GM19023 (cell line): ENCODE measurements around the gene TMEM47.

Experiments used
- ATAC-seq: cut with Tn5 transposase; IDR thresholded peaks from one replicate; pipeline ENCODE4 v1.9.1; 2021; ENCODE audit warnings: mild to moderate bottlenecking, moderate library complexity; ENCODE audit not compliant: unreplicated experiment

The TMEM47 gene

DNA sequence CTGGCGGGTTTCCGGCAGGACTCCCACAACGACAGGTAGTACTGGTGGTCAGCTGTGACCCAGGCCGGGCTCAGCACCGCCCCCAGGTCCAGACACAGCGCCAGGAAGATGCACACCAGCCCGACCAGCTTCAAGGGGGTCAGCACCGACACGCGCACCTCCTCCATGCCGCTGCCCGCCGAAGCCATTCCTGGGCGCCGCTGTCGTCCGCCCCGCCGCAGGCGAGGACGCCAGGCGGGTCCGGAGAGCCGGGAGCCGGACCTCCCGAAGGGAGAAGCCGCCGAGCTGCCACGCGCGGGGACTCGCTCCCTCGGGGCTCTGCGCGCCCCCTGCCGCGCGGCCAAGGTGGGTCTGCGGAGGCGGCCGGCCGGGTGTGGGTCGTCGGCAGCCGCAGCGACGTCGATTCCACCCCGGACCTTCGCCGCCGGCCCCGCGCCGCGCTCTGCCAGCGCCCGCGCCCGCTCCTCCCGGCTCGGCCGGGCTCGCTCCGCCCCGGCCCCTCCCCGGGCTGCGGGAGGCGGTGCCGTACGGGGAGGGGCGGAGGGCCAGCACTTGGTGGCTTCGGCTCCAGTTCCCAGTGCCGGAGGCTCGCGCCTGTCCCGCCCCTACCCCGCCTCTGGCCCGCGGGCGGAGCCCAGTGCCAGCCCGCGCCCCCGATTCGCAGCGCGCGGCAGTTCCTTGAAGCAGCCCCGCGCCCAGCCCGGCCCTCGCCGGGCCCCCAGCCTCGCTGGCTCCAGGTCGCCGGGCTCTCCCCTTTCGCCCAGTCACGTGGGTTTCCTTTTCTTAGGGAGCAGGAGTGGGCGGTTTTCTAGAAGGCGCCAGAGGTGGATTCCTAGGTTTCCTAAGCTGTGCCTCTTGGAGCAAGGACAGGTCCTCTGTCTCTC lies at the start of gene TMEM47:
Gene TMEM47, minus strand, starts transcription at position 444 of the 884 bp plus-strand sequence. Its CDS starts 256 bp downstream, at position 188.
- ATAC-seq = no peak

DNA sequence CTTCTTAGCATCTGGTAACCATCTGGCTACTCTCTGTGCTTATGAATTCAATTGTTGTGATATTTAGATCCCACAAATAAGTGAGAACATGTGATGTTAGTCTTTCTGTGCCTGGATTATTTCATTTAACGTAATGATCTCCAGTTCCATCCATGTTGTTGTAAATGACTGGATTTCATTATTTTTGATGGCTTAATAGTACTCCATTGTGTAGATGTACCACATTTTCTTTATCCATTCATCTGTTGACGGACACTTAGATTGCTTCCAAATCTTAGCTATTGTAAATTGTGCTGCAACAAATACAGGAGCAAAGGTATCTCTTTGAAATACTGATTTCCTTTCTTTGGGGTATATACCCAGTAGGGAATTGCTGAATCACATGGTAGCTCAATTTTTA lies 30.0 kb upstream of the TMEM47 start:
- ATAC-seq = no peak

DNA sequence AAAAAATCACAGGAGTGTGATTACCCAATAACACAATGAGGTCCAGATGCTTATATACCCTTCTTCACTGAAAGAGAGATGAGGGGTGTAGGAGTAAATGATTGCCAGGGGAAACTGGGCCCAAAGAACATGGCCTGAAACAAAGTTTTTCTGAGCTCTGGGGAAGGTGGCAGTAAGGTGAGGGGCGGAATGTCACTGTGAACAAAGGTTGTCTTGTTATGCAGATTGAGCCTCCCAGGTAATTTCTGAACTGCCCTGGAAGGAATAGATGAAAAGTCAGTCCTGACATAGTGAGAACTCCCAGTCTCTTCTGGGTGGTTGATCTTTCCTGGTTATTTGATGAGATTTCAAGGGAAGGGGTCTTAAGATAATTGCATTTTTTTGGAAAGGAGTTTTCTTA lies 2.5 kb upstream of the TMEM47 start:
- no peak for ATAC-seq

DNA sequence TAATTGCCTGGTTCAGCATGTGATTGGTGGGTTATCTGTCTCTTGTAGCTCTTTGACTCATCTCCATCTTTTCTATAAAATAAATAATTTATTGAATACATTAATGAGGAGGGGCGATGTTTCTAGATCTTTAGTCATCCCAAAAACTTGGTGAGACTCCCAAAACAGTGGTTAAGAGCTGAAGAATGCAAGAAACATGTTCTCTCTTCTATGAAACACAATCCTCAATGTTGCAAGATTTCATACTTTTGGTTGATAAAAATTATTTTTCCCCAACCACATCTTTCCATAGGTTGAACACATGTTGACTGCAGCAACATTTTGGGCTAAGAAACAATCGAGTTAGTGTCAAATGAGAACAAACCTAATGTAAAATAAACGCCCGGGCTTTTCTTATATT lies 1.2 kb upstream of the TMEM47 start:
- ATAC-seq = no peak

DNA sequence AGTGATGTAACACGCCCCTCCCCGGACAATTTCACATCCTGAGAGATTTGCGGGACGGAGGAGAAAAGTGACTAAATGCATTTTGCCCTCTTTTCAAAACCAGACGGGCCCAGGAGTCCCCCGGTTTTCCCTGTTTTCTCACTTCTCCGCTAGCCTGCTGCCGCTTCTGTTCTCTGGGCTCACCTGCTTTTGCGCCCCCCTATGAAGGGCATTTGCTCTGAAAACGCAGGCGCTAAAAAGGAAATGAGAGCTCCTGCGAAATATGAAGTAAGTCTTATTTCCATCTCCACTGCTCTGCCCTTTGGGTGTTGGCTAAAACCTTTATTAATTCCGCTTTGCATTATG lies 613 bp upstream of the TMEM47 start:
- ATAC-seq = no peak

DNA sequence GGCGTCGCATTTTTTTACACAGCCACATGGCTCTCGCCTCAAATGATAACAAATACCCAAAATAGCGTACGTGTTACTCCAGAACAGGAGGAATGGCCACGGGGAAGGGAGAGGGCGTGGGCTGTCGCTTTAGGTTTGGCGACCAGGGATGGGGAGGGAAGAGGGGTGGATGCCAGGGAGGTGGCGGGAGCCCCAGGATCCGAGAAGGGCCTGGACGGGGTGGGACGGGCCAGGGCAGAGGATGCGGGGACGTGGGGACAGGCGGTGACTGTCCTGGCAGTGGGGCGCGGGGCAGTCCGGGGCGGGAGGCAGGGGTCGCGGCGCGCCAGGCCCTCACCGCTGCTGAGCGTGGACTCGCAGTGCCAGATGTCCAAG lies 631 bp downstream of the TMEM47 start:
- ATAC-seq = no peak

DNA sequence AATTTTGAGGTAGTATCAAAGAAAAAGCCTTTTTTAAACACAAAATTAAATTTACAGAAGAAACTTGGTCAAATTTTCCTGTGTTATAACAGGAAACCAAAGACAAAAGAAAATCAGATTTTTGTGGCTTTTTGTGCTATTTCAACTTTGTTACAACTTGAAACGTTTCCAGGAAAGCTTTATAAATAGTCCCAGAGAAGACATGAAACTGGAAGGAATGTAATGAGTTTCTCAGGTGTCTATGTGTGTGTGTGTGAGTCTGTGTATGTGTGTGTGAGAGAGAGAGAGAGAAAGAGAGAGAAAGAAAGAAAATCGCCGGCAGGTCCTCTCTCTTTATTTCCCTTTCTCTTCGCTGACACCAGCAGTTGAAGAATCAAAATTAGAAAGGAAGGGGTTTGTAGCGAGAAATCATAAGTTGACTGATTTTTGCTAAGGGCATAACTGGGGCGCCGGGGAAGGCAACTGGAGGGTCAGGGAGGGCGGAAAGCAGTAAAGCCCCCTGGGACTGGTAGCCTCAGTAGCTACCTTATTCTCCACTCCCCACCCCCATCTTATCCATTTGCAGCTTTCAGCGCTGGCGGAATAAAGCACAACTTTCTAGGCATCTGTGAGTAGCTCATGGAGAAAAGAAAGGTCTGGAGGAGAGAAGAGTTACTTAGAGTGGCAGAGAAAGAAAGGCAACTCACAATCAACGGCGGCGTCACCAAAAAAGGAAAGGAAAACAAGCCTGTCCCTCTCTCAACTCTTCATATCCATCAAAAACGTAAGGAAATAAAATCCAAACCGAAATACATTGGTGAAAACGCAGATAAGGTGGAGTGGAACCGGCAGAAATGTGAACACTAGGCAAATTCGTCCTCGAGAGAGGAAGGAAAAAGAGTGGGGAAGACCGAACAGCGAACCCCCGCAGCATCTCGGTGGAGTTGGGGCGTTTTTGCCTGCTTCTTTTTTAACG lies 1.3 kb downstream of the TMEM47 start:
- ATAC-seq = no peak

DNA sequence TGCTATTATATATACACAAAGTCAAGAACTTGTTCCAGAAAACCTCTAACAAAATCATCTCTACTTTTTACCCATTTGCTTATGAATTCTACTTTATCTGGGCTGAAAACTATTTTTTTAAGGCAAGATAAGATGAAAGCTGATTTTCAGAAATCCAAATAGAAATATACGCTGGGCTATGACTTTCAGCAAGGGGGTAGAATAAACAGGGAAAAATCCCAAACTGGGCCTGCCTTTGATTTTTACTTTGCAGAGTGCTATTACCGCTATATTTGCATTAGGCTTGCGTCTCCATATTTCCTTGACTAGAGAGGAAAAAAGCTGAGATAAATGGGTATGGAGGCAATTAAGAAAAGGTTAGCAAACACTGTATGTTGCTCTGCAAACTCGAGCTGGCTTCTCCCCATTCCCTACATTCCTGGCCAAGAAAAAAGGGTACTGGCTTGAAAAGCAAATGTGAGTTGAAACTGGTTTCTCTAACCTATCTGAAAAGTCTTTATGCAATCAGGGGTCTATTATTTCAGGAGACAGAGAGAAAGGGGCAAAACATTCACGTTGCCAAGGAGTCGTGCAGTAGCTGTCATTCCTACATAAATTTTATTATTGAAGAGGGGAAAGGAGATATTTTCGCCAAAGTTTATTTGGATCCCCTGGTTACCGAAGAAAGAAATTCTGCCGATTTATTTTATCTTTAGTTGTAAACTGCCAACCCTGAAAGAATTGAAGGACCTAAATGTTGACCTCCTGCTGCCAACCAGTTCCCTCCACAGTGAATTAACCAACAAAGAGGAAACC lies 2.2 kb downstream of the TMEM47 start:
- ATAC-seq = no peak

DNA sequence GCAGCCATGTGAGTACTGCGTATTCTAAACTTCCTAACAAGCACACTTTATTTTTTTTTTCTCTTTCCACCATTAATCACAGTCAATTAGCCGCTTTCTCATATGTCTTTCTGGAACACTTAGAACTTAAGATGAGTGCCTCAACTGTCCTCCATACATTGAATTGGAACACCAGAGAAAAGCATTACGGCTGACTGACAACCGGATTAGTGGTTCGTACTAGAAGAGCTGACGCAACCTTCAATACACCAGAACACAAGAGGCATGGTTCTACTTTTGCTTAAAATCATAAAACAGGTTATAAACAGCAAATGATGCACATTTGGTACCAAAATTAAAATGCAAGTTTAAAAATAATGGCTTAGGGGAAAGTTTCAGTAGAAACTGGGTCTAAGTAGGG lies 3.3 kb downstream of the TMEM47 start:
- ATAC-seq = no peak

DNA sequence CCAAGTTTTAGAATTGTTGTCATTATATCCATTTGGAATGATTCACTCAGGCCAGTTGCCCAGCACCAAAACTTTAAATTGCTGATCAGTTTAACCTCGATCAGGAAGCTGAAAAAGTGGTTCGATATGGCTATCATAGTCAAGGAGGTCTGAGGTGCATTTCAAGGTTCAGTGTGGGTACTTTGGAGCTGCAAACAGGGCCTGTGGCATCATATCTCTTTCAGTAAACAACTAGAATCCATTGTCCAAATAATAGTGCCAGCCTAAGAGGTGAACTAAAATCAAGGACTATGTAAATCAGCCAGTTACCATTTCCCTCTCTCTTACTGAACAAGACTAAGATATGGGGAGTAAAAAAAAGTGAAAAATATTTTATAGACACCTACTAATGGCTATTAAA lies 14.2 kb downstream of the TMEM47 start:
- no peak for ATAC-seq

DNA sequence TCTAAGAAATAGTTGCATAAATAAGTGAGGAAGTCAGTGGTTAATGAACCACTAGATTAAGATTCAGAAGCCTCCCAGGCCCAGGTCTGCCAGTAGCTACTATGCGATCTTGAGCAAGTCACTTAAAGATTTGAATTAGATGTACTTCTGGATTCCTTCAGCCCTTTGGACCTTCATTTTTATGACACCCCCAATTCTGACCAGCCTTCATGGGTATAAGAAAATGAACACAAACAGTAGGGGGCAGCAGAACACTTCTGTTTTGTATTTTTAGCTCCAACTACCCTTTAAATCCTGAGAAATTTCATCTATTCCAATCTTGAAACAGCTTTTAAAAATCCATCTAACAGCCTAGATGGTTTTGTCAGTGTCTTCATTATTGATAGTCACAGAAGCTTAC lies 19.0 kb downstream of the TMEM47 start:
- ATAC-seq = no peak

DNA sequence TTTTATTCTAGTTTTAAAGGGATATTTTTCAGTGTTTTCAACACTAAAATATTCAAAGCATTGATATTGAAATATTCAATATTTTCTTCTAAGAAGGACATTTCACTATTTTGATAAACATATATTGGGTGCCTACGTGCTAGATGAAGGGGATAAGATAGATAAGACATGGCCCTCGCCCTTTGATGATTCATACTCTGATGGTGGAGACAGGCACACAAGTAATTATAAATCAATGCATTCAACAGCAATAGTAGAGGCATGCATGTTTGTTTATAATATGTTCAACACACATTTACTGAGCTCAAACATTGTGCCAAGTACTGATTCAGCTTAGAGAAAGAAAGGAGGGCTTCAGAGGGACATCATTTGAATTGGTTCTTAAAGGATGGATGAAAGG lies 22.7 kb downstream of the TMEM47 start:
- ATAC-seq = no peak

DNA sequence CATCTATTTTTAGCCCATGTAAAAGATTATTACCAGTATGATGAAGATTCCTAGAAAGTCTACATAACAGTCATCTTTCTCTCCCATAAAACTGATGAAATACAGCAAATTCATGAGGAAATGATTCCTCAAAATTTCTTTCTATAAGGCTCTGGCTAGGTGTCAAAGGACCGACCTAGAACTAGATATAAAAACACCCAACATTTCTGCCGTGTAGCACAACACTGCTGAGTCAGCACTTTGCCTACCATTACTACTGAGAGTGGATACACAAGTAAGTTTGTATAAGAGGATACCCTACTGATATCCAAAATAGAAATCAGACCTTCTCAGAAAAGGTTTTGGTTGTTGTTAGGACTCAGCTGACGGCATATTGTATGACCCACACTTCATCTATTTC lies 24.7 kb downstream of the TMEM47 start:
- ATAC-seq = no peak

DNA sequence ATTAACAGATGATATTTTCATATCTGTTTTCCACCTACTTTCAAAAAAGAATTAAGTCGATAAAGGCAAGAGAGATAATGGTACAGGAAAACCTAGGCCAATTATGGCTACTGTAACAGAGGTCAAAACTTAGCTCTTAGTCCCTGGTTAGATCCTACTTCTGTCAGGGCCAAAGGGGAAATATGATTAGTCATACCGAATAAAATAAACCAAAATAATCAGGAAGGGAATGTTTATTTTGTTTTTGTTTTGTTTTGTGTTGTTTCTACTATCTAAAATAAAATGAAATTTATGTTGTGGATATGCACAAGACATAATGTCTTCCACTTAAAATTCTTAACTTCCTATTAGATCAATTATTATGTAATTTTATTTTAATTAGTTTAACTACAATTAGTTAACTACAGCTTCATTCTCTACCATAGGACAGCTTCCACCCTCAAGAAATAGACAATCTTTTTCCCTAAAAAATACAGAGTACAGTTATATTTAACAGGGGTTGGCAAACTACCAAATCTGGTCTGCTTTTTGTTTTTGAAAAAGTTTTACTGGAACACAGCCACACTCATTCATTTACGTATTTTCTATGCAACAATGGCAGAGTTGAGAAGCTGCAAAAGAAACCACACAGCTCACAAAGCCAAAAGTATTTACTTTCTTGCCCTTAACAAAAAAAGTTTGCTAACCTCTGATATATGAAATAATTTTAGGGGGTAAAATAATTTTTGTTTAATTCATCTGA lies 25.4 kb downstream of the TMEM47 start:
- ATAC-seq = no peak

DNA sequence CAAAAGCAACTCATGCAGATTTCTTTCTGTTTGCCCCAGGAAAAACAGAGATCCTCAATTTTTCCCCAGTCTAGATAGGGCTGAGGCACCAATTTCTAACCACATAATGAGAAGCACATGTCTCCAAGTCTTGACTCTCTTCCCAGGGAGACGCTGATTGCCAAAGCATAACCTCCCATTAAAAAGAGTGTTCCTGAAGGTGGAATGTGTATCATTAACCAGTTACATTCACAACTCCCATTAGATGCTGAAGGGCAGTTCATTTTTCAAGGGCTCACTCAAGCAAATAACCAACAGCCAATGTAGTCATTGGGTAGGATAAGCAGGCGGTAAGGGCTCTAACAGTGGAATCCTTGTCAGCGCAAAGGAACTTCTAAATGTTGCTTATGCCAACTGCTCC lies 27.5 kb downstream of the TMEM47 start:
- ATAC-seq = no peak

DNA sequence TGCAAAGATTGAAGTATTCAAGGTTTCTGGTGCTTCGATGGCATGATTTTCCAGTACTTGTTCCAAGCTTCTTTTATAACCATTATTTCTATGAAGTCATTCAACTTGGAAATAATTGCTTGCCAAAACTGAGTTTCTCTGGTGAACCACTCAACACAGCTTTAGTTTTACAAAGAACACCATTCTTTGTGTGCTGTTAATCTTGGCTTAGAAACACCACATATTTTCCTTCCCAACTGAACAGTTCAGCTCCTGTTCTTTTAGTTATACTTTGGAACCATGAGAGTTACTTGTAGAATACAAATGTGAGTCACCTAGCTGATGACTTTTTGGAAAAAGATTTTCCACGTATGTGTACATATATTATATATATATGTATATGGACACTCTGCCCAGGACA lies 32.7 kb downstream of the TMEM47 start:
- no peak for ATAC-seq

DNA sequence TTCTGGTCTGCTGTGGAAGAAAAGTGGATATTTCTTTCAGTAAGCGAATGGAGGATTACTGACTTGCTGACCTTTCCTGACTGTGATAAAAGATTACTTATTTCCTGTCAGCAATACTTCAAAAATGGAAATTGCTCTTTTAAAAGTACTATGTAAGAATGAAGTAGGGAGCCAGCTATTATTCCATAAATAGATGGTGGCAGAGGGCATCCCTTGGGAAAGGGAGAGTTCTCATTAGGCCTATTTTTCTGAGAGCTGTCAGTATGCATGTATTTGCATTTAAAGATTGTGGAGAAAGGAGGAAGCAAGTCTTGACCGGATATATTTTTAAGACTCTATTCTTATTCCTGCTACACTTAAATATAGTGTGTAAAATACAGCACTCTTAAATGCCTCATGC lies 37.2 kb downstream of the TMEM47 start:
- ATAC-seq = no peak

DNA sequence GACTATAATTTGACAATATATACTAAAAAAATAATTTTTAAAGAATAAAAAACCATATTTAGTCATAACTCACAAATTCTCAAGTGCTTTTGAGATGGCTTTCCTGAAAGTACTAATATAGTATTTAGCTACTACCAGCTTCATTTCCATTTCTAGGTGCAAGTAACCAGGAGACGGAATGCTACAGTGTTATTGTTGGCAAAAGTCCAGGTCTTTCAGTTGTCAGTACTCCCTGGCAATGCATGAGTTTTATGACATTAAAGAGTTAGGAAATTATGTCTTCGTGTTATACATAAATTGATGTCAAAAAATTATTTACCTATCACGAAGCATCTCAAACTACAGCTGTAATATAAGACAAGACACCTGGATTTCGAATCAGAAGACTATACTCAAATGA lies 45.0 kb downstream of the TMEM47 start:
- ATAC-seq = no peak

DNA sequence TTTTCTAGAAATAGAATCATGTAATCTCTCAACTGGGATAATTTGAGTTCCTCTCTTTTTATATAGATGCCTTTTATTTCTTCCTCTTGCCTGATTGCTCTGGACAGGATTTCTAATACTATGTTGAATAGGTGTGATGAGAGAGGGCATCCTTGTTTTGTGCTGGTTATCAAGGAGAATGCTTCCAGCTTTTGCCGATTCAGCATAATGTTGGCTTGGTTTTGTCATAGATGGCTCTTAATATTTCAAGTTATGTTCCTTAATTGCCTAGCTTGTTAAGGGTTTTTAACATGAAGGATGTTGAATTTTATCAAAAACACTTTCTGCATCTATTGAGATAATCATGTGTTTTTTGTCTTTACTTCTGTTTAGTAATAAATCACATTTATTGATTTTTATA lies 58.7 kb downstream of the TMEM47 start:
- no peak for ATAC-seq

DNA sequence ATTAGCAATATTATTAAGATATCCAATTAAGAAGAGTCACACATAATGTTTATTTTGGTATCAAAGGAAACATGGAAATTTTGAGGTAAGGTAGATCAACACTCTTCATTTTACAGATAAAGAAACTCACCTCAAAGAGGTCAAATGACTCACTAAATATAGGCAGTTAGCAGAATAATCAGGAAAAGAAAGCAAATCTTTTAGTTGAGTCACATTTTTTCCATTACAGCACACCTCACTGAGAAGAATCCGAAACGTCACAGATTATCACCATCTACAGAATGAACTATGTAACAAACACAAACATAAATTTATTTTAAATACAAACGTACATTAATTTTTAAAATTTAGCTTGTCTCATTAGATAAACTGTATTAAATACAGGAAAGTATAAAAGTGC lies 70.1 kb downstream of the TMEM47 start:
- ATAC-seq = no peak
